ENCODE measurements around the gene JCAD. TPM values are rescaled to one million over a fixed set of nuclear protein-coding genes. Genes with fewer than 3 reads are reported as not detected.

The JCAD gene
- total and polyA plus RNA-seq, 2 experiments from 2014 or later, result 0.78 to 2.1 TPM

DNA sequence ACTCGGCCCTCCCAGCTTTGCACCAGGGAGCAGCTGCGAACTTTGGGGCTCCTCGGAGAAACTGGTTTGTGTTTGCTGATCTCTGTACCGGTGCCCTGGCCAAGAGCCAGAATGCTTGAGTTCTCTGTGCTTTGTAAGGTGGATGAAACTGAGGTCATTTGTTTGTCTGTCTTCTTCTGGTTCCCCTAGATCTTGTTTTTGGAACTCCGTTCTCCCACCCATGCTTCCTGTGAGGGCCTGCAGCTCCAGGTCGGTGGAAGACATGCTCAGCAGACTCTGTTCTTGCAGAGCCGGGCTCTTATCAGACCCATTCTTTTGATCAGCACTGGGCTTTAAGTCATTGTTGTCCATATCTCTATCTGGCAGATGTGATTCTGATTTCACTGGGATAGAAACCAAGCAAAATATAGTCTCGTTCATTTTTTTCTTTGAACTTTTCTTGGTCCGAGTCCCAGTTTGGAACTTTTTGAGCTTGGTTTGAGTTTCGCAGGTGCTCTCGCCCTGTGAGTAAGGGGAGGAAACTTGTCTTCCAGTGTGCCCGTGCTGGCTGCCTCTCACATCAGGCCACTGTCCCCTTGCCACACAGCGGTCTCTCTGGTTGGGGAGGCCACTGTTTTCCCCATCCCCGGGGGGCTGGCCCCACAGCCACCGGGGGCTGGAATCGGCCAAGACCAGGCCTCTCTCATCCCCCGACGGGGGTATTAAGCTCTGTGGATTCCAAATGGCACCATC lies 31.2 kb downstream of the JCAD start:
- no peaks in the 10 kb centered on the region for H3K4me1 ChIP-seq (ENCODE audit: insufficient read depth)
- H3F3A ChIP-seq (replicated peaks; ENCODE audit: low read depth), result no peaks in the 10 kb centered on the region
- H3K27me3 ChIP-seq (ENCODE audit: insufficient read depth), result no peaks in the 10 kb centered on the region
- Mint-ChIP-seq H3K4me1 (peaks cover 11% of the 10 kb centered on the region; the same call in 2 of the 3 replicates), H3K27me3 (ENCODE audit: insufficient read depth, low read depth, poor library complexity) (peaks cover 2% of the 10 kb centered on the region), H3K9me3 (no peaks in the 10 kb centered on the region), H3K36me3 (ENCODE audit: low read depth) (no peaks in the 10 kb centered on the region), H3K4me3 (no peak overlapping the region), H3K27ac (no peak overlapping the region)
- no peaks in the 10 kb centered on the region for H3K9me2 ChIP-seq (ENCODE audit: insufficient read depth)
- H3K4me3 ChIP-seq, result no peak overlapping the region
- no peak for ATAC-seq
- H3K79me2 ChIP-seq (replicated peaks; ENCODE audit: insufficient read depth), result no peaks in the 10 kb centered on the region
- TF ChIP-seq REST (IDR thresholded peaks at IDR 0.05; ENCODE audit: unreplicated experiment) (no peak), JUNB (IDR thresholded peaks at IDR 0.05; ENCODE audit: unreplicated experiment) (no peak), CREB1 (CRISPR knock-in tag; IDR thresholded peaks at IDR 0.05; ENCODE audit: low read depth) (no peak), STAT1 (IDR thresholded peaks at IDR 0.05; ENCODE audit: unreplicated experiment) (no peak), CTCF (conservative IDR thresholded peaks at IDR 0.05; ENCODE audit: low read depth in 2 of 2) (no peak), ZNF331 (CRISPR knock-in tag; IDR thresholded peaks at IDR 0.05; ENCODE audit: low read depth) (no peak), ZNF462 (CRISPR knock-in tag; IDR thresholded peaks at IDR 0.05) (no peak), POLR2AphosphoS5 (IDR thresholded peaks at IDR 0.05; ENCODE audit: low read depth) (no peak), EZH2 (IDR thresholded peaks at IDR 0.05; ENCODE audit: low read depth, unreplicated experiment) (no peak), EZH2phosphoT487 (IDR thresholded peaks at IDR 0.05; ENCODE audit: unreplicated experiment) (no peak), NANOG (IDR thresholded peaks at IDR 0.05; ENCODE audit: borderline replicate concordance) (no peak), ZNF114 (CRISPR knock-in tag; IDR thresholded peaks at IDR 0.05) (no peak)
- TF ChIP-seq, protein P1, sequence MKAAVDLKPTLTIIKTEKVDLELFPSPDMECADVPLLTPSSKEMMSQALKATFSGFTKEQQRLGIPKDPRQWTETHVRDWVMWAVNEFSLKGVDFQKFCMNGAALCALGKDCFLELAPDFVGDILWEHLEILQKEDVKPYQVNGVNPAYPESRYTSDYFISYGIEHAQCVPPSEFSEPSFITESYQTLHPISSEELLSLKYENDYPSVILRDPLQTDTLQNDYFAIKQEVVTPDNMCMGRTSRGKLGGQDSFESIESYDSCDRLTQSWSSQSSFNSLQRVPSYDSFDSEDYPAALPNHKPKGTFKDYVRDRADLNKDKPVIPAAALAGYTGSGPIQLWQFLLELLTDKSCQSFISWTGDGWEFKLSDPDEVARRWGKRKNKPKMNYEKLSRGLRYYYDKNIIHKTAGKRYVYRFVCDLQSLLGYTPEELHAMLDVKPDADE (IDR thresholded peaks at IDR 0.05), result no peak
- no peaks in the 10 kb centered on the region for H3K36me3 ChIP-seq (ENCODE audit: insufficient read depth)
- no peak overlapping the region for H2AFZ ChIP-seq
- H3K4me2 ChIP-seq, result no peak overlapping the region
- H4K20me1 ChIP-seq (replicated peaks; ENCODE audit: insufficient read depth), result no peaks in the 10 kb centered on the region
- no peak overlapping the region for H3K27ac ChIP-seq (ENCODE audit: low read depth)
- DNase-seq (ENCODE audit: low spot score), result no peak

Data from GM23338 (cell line).